Spleen (tissue), 7 donors: ENCODE measurements around the gene SLC6A1.

ENCODE experiments used
- POLR2A ChIP-seq, 3 donors: fragments of 450-650 bp; IDR thresholded peaks; one replicate each; pipeline ENCODE4 v1.5.1; 2017; ENCODE audit warnings: antibody characterized with exemption in 3 of 3, mild to moderate bottlenecking in 1 of 3
- POLR2AphosphoS5 ChIP-seq, 3 donors: sonication (generic); formaldehyde crosslinking; IDR thresholded peaks; one replicate each; pipeline ENCODE4 v1.5.1; 2017; ENCODE audit warnings: antibody characterized with exemption in 3 of 3
- TF ChIP-seq, protein P1 (sequence below), 11 experiments: fragments of 200-600 bp in 7 of 11; fragments of 450-650 bp in 4 of 11; sonication (generic) in 4 of 11; IDR thresholded peaks in 8 of 11; conservative IDR thresholded peaks in 3 of 11; 1 replicate in 7 of 11; 2 replicates in 4 of 11; pipeline versions ENCODE4 v1.4.0 to v1.8.0; 2016 to 2021; ENCODE audit warnings: antibody characterized with exemption in 11 of 11, inconsistent platforms in 4 of 11, mild to moderate bottlenecking in 1 of 11
- donor health status: DM: no; HTN: no; CAD: no; lungs with moderate emphysema.
- donor health status: DM: no; HTN: no; CAD: no.
- donor health status: DM: no; HTN: no; CAD: no.

DNA sequence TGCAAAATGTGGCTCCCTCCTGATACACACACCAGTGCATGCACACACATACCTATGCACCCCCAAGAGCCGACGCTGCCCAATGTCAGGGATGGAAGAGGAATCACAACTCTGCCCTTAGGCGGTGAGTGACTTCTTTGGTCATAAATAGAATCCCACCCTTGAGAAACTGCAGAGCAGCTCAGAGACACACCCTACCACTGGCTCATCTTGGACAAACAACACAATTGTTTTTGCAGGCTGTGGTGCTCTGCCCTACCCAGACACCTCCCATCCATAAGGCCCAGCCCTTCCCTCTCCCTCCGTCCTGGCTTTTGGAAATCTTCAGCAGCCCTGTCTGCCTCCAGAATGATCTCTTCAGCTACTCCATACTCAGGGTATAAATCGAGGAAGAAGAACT lies 87.9 kb downstream of the SLC6A1 start:
- TF ChIP-seq, protein P1, sequence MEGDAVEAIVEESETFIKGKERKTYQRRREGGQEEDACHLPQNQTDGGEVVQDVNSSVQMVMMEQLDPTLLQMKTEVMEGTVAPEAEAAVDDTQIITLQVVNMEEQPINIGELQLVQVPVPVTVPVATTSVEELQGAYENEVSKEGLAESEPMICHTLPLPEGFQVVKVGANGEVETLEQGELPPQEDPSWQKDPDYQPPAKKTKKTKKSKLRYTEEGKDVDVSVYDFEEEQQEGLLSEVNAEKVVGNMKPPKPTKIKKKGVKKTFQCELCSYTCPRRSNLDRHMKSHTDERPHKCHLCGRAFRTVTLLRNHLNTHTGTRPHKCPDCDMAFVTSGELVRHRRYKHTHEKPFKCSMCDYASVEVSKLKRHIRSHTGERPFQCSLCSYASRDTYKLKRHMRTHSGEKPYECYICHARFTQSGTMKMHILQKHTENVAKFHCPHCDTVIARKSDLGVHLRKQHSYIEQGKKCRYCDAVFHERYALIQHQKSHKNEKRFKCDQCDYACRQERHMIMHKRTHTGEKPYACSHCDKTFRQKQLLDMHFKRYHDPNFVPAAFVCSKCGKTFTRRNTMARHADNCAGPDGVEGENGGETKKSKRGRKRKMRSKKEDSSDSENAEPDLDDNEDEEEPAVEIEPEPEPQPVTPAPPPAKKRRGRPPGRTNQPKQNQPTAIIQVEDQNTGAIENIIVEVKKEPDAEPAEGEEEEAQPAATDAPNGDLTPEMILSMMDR (IDR thresholded peaks at IDR 0.05 in 8 of 11, conservative IDR thresholded peaks at IDR 0.05 in 3 of 11) = no peak
- no peak for TF ChIP-seq POLR2A (IDR thresholded peaks at IDR 0.05)
- no peak for TF ChIP-seq POLR2AphosphoS5 (IDR thresholded peaks at IDR 0.05)
